Measurements from ENCODE around the gene ASPA. TPM values are rescaled to one million over a fixed set of nuclear protein-coding genes. Genes with fewer than 3 reads are reported as not detected.
A peak's percentile ranks its signal among the peaks of the same experiment; 100 is the strongest.

ASPA gene
- total and polyA plus RNA-seq, 2 of the 13 experiments (the other 11 are each of a cell fraction or from before 2014, with no cell fraction given): not detected

DNA sequence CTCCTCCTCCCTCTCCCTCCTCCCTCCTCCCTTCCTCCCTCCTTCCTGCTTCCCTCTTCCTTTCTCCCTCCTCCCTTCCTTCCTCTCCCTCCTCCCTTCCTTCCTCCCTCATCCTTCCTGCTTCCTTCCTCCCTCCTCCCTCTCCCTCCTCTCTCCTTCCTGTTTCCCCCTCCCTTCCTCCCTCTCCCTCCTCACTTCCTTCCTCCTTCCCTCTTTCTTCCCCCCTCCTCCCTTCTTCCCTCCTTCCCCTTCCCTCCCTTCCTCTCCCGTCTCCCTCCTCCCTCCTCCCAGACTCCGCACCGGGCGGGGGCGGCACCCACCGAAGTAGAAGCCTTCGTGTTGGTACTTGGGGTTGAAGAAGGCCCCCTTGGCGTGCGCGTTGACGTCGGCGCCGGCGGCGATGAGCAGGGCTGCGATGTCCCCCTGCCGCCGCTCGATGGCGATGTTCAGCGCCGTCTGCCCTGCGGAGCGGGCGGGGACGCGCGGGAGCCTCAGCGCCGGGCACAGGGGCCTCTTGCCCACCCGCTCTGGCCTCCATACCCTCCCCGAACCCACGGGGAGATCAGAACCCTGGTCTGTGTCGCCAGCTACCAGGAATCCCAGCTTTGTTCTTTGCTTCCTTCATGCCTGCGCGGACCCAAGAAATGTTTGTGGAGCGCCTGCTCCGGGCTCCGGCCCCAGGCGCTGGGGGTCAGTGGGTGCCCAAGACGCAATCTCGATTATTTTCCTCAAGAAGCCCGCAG is 59.6 kb downstream of the ASPA start:
- H3K79me2 ChIP-seq (ENCODE audit: insufficient read depth, low read length): no peaks in the 10 kb centered on the region
- peak overlapping the region; percentile 68 for H3K4me2 ChIP-seq (ENCODE audit: low read depth, low read length)
- H3K9ac ChIP-seq (ENCODE audit: insufficient read depth, low read depth, low read length): 0 out of 2 replicates have a peak overlapping the region, but pooled peaks have one; percentile 34
- no peaks in the 10 kb centered on the region for H3K36me3 ChIP-seq (replicated peaks in 1 of 2; ENCODE audit: control insufficient read depth in 1 of 2, insufficient read depth in 2 of 2, low read length in 2 of 2)
- peak; percentile 80 for ATAC-seq
- in situ Hi-C loops (cut with HindIII; ENCODE audit: extremely low pct_ligation_motif_present, low pct_unique_long_range_greater_than_20kb): no loop called here
- intact Hi-C loops (cut with micrococcal nuclease; ENCODE audit: unreplicated experiment): no loop called here
- peak overlapping the region; percentile 28 to 68 (median 63); a peak in 5 of 6 replicates for H3K4me3 ChIP-seq (replicated peaks in 1 of 3; ENCODE audit: insufficient read depth in 1 of 3, low read depth in 2 of 3, low read length in 3 of 3)
- ChIA-PET POLR2A (interaction anchor here (1.0 kb wide), 1 partner anchor 101 kb away, joined by 3 read pairs; the partner anchor contains the start of genes CTNS and SHPK), CTCF (ENCODE audit: low intra/inter-chr PET ratio, low total read pairs) (no interaction called here)
- H3K9me3 ChIP-seq (ENCODE audit: low read length): no peaks in the 10 kb centered on the region
- no peaks in the 10 kb centered on the region for H3K27me3 ChIP-seq (ENCODE audit: control insufficient read depth in 1 of 2, insufficient read depth in 2 of 2, low read length in 2 of 2)
- H2AFZ ChIP-seq (ENCODE audit: low read length): no peak overlapping the region
- FAIRE-seq: no peak
- no peak for DNase-seq (ENCODE audit: low spot score)
- H3K27ac ChIP-seq (ENCODE audit: extremely low read length, insufficient read depth, low read length): no peak overlapping the region
- peaks cover 32% of the 10 kb centered on the region for H3K4me1 ChIP-seq (ENCODE audit: insufficient read depth, low read length)
- WGBS (ENCODE audit: low lambda C conversion rate): 22% methylated on average over 33 of the region's 44 CpGs
- BruUV-seq (replicated peaks): no TSS peak
- no peaks in the 10 kb centered on the region for H4K20me1 ChIP-seq (ENCODE audit: insufficient read depth, low read length)
- no peak for TF ChIP-seq ZNF644 (CRISPR knock-in tag; IDR thresholded peaks at IDR 0.05; ENCODE audit: low read depth)
- no peak for TF ChIP-seq HHEX (CRISPR knock-in tag; IDR thresholded peaks at IDR 0.05)
- no peak for TF ChIP-seq NFATC3 (CRISPR knock-in tag; IDR thresholded peaks at IDR 0.05)
- TF ChIP-seq CBX5 (CRISPR knock-in tag; IDR thresholded peaks at IDR 0.05; ENCODE audit: borderline replicate concordance): no peak
- TF ChIP-seq, protein P1, sequence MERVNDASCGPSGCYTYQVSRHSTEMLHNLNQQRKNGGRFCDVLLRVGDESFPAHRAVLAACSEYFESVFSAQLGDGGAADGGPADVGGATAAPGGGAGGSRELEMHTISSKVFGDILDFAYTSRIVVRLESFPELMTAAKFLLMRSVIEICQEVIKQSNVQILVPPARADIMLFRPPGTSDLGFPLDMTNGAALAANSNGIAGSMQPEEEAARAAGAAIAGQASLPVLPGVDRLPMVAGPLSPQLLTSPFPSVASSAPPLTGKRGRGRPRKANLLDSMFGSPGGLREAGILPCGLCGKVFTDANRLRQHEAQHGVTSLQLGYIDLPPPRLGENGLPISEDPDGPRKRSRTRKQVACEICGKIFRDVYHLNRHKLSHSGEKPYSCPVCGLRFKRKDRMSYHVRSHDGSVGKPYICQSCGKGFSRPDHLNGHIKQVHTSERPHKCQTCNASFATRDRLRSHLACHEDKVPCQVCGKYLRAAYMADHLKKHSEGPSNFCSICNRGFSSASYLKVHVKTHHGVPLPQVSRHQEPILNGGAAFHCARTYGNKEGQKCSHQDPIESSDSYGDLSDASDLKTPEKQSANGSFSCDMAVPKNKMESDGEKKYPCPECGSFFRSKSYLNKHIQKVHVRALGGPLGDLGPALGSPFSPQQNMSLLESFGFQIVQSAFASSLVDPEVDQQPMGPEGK (CRISPR knock-in tag; IDR thresholded peaks at IDR 0.05): peak; percentile 36; the same call in 1 of the 2 replicates
- TF ChIP-seq PITX1 (CRISPR knock-in tag; IDR thresholded peaks at IDR 0.05): no peak
- no peak for TF ChIP-seq ZBTB20 (CRISPR knock-in tag; IDR thresholded peaks at IDR 0.05; ENCODE audit: borderline replicate concordance, low read depth)
- no peak for TF ChIP-seq ZNF598 (CRISPR knock-in tag; IDR thresholded peaks at IDR 0.05; ENCODE audit: borderline replicate concordance)
- no peak for TF ChIP-seq REL (CRISPR knock-in tag; conservative IDR thresholded peaks at IDR 0.05)
- TF ChIP-seq ELF1 (CRISPR knock-in tag; IDR thresholded peaks at IDR 0.05): no peak
- no peak for TF ChIP-seq MTA1 (CRISPR knock-in tag; IDR thresholded peaks at IDR 0.05; ENCODE audit: borderline replicate concordance)
- TF ChIP-seq AKAP8 (CRISPR knock-in tag; IDR thresholded peaks at IDR 0.05): no peak
- TF ChIP-seq, protein P2, sequence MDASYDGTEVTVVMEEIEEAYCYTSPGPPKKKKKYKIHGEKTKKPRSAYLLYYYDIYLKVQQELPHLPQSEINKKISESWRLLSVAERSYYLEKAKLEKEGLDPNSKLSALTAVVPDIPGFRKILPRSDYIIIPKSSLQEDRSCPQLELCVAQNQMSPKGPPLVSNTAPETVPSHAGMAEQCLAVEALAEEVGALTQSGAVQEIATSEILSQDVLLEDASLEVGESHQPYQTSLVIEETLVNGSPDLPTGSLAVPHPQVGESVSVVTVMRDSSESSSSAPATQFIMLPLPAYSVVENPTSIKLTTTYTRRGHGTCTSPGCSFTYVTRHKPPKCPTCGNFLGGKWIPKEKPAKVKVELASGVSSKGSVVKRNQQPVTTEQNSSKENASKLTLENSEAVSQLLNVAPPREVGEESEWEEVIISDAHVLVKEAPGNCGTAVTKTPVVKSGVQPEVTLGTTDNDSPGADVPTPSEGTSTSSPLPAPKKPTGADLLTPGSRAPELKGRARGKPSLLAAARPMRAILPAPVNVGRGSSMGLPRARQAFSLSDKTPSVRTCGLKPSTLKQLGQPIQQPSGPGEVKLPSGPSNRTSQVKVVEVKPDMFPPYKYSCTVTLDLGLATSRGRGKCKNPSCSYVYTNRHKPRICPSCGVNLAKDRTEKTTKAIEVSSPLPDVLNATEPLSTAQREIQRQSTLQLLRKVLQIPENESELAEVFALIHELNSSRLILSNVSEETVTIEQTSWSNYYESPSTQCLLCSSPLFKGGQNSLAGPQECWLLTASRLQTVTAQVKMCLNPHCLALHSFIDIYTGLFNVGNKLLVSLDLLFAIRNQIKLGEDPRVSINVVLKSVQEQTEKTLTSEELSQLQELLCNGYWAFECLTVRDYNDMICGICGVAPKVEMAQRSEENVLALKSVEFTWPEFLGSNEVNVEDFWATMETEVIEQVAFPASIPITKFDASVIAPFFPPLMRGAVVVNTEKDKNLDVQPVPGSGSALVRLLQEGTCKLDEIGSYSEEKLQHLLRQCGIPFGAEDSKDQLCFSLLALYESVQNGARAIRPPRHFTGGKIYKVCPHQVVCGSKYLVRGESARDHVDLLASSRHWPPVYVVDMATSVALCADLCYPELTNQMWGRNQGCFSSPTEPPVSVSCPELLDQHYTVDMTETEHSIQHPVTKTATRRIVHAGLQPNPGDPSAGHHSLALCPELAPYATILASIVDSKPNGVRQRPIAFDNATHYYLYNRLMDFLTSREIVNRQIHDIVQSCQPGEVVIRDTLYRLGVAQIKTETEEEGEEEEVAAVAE (CRISPR knock-in tag; IDR thresholded peaks at IDR 0.05; ENCODE audit: borderline replicate concordance): no peak
- TF ChIP-seq ETV6 (CRISPR knock-in tag; conservative IDR thresholded peaks at IDR 0.05): no peak
- TF ChIP-seq, protein P3, sequence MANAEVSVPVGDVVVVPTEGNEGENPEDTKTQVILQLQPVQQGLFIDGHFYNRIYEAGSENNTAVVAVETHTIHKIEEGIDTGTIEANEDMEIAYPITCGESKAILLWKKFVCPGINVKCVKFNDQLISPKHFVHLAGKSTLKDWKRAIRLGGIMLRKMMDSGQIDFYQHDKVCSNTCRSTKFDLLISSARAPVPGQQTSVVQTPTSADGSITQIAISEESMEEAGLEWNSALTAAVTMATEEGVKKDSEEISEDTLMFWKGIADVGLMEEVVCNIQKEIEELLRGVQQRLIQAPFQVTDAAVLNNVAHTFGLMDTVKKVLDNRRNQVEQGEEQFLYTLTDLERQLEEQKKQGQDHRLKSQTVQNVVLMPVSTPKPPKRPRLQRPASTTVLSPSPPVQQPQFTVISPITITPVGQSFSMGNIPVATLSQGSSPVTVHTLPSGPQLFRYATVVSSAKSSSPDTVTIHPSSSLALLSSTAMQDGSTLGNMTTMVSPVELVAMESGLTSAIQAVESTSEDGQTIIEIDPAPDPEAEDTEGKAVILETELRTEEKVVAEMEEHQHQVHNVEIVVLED (CRISPR knock-in tag; IDR thresholded peaks at IDR 0.05; ENCODE audit: borderline replicate concordance): peak; percentile 69
- no peak for TF ChIP-seq SP4 (CRISPR knock-in tag; IDR thresholded peaks at IDR 0.05)
